IgD-negative memory B cell (primary cell): ENCODE results near the gene CAPN11. TPM values are rescaled to one million over a fixed set of nuclear protein-coding genes. Genes with fewer than 3 reads are reported as not detected.
A peak's percentile ranks its signal among the peaks of the same experiment; 100 is the strongest.
"Not testable (repeated sequence)": the region's sequence is repeated elsewhere in the genome, so short reads cannot be mapped to it uniquely, and the experiment has no call there.

Experiments used
- H3K27ac Mint-ChIP-seq, 3 donors: one replicate each; pipeline ENCODE4 v1.8.0; 2020 to 2022; ENCODE audit warnings: mild to moderate bottlenecking in 3 of 3, mixed read lengths in 3 of 3, moderate library complexity in 1 of 3
- H3K27me3 Mint-ChIP-seq: one replicate; pipeline ENCODE4 v1.8.0; 2021; ENCODE audit warnings: mixed read lengths
- H3K36me3 Mint-ChIP-seq: one replicate; pipeline ENCODE4 v1.8.0; 2020; ENCODE audit warnings: mild to moderate bottlenecking, mixed read lengths
- H3K4me1 Mint-ChIP-seq, 3 donors: one replicate each; pipeline ENCODE4 v1.8.0; 2020 to 2022; ENCODE audit warnings: mixed read lengths in 3 of 3, mild to moderate bottlenecking in 1 of 3
- H3K4me3 Mint-ChIP-seq, 4 donors: one replicate each; pipeline ENCODE4 v1.8.0; 2020 to 2022; ENCODE audit warnings: mild to moderate bottlenecking in 4 of 4, mixed read lengths in 4 of 4, moderate library complexity in 3 of 4
- H3K9me3 Mint-ChIP-seq, 3 donors: one replicate each; pipeline ENCODE4 v1.8.0; 2020 to 2021; ENCODE audit warnings: mixed read lengths in 3 of 3, mild to moderate bottlenecking in 1 of 3
- polyA plus RNA-seq: library from polyadenylated mRNA; unstranded; fragments of 300-500 nt; fragmentation: Illumina TruSeq; gene quantifications from one replicate; pipeline ENCODE4 v1.2.3, GENCODE V29; 2021

CAPN11 gene
- polyA plus RNA-seq, 1 donor from 2014 or later, result not detected

DNA sequence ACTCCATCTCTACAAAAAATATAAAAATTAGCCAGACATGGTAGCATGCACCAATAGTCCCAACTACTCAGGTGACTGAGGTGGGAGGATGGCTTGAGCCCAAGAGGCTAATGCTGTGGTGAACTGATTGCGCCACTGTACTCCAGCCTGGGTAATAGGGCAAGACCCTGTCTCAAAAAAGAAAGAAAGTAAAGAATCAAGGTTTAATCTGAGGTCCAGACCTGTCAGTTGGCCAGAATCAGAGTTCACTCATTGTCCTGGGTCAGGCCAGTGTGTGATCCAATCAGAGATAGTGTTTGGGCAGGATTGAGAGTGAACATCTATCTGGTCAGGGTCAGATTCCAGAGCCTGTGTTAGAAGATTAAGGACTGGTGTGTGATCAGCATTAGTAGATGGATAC is 15.8 kb upstream of the CAPN11 start:
- no peak overlapping the region for H3K27ac Mint-ChIP-seq
- no peaks in the 10 kb centered on the region for H3K4me1 Mint-ChIP-seq
- H3K4me3 Mint-ChIP-seq, result no peak overlapping the region
- no peaks in the 10 kb centered on the region for H3K27me3 Mint-ChIP-seq
- no peaks in the 10 kb centered on the region for H3K9me3 Mint-ChIP-seq
- peaks cover 10% of the 10 kb centered on the region for H3K36me3 Mint-ChIP-seq

DNA sequence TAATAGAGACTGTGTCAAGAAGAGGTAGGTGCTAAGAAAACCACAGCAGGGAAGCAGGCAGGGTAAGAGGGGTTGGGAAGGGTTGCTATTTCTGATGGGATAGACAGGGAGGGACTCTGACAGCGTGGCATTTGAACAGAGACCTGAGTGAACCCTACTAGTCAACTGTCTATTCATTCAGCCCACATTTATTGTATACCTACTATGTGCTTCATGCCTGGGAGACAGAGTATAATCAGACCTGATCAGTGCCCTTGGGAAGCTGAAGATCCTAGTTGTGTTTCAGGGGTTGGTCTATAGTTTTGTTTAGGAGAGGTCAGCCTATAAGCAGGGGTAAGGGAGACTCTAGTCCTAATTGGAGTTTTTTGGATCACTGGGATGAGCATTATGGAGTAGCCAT is 14.9 kb upstream of the CAPN11 start:
- H3K27me3 Mint-ChIP-seq, result no peaks in the 10 kb centered on the region

DNA sequence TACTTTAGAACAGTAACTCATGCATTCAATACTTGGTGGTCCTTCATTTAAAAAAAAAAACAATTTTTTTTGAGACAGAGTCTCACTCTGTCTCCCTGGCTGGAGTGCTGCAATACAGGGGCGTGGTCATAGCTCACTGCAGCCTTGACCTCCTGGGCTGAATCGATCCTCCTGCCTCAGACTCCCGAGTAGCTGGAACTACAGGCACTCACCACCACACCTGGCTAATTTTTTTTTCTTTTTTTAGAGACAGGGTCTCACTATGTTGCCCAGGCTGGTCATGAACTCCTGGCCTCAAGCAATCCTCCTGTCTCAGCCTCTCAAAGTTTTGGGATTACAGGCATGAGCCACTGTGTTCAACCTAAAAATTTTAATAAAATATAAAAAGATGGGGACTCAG is 14.1 kb upstream of the CAPN11 start:
- H3K36me3 Mint-ChIP-seq, H3K27me3 Mint-ChIP-seq, H3K4me3 Mint-ChIP-seq: not testable (repeated sequence)

More for the DNA sequence above, 14.9 kb upstream of the CAPN11 start:
- Mint-ChIP-seq H3K36me3 (peaks cover 9% of the 10 kb centered on the region), H3K4me3 (no peak overlapping the region), H3K27ac (no peak overlapping the region), H3K9me3 (no peaks in the 10 kb centered on the region), H3K4me1 (no peaks in the 10 kb centered on the region)

DNA sequence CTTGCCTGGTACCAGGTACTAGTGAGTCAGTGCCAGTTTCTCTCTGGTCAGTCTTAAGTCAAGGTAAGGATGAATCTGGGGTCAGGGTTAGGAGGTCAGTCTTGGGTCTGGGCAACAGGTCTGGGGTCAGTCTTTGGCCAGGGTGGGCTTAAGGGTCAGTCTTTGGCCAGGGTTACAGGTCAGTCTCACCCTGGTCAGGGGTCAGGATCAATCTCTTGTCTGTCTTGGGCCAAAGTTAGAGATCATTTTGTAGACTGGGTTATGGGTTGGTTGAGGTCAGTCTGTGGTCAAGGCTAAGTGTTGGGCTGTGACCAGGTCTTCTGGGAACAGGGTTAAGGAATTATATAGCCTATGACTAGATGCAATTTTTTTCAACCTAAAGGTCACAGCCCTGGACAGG is 12.8 kb upstream of the CAPN11 start:
- H3K27ac Mint-ChIP-seq, result peak overlapping the region in 1 of 3 donors; percentile 14
- H3K4me3 Mint-ChIP-seq, result no peak overlapping the region
- no peaks in the 10 kb centered on the region for H3K27me3 Mint-ChIP-seq
- H3K4me1 Mint-ChIP-seq, result no peaks in the 10 kb centered on the region
- peaks cover 7% of the 10 kb centered on the region for H3K36me3 Mint-ChIP-seq
- H3K9me3 Mint-ChIP-seq, result no peaks in the 10 kb centered on the region

More for the DNA sequence above, 14.1 kb upstream of the CAPN11 start:
- H3K9me3 Mint-ChIP-seq, H3K27ac Mint-ChIP-seq, H3K4me1 Mint-ChIP-seq: not testable (repeated sequence)

DNA sequence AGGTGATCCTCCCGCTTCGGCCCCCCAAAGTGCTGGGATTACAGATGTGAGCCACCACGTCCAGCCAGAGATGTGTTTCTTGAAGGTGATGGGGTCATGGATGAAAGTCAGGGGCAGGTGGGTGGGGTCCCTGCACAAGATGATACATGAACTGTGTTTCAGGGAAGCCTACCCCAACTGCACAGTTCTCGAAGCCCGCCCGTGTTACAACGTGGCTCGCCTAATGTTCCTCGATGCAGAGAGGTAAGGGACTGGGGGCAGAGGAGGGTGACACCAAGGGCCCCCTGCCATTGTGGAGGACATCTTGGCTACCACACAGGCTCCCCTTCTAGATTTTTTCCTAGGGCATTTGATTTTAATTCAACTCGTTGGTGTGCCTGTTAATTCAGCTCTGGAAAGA is 11.9 kb upstream of the CAPN11 start:
- Mint-ChIP-seq H3K4me3 (no peak overlapping the region), H3K9me3 (no peaks in the 10 kb centered on the region), H3K36me3 (peaks cover 4% of the 10 kb centered on the region), H3K4me1 (peaks cover 0 to 3% (median 0%) of the 10 kb centered on the region in 3 donors), H3K27ac (no peak overlapping the region), H3K27me3 (no peaks in the 10 kb centered on the region)

DNA sequence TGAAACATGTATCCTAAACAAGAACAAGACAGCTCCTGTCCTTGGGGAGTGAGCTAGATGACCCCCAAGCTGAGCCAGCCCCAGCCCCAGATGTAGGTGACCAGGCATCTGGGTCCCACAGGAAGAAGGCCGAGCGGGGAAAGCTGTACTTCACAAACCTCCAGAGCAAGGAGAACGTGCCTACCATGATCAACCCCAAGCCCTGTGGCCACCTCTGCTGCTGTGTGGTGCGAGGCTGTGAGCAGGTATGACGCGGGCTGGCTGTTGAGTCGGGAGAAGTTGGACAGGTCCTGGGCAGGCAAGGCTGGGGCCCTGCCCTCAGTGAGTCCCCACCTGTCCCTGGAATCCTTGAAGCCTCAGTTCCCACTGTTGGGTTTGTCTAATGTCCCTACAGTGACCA is 11.4 kb upstream of the CAPN11 start:
- Mint-ChIP-seq H3K36me3 (peaks cover 4% of the 10 kb centered on the region), H3K9me3 (no peaks in the 10 kb centered on the region), H3K27ac (no peak overlapping the region), H3K4me3 (no peak overlapping the region), H3K4me1 (peaks cover 0 to 4% (median 0%) of the 10 kb centered on the region in 3 donors), H3K27me3 (no peaks in the 10 kb centered on the region)

DNA sequence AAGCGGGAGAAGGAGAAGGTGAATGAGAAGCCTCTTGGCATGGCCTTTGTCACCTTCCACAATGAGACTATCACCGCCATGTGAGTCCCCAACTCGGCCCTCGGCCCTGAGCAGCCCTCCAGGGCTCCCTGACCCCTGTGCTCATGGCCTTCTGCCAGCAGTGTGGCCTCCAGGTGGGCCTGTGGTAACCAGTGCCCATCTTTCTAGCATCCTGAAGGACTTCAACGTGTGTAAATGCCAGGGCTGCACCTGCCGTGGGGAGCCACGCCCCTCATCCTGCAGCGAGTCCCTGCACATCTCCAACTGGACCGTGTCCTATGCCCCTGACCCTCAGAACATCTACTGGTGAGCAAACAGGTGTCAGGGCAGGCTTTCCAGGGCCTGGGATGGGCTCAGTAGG is 10.3 kb upstream of the CAPN11 start:
- Mint-ChIP-seq H3K27ac (no peak overlapping the region), H3K4me3 (peak overlapping the region in 1 of 4 donors; percentile 58), H3K36me3 (peaks cover 4% of the 10 kb centered on the region), H3K27me3 (no peaks in the 10 kb centered on the region), H3K4me1 (peaks cover 0 to 4% (median 0%) of the 10 kb centered on the region in 3 donors), H3K9me3 (no peaks in the 10 kb centered on the region)

DNA sequence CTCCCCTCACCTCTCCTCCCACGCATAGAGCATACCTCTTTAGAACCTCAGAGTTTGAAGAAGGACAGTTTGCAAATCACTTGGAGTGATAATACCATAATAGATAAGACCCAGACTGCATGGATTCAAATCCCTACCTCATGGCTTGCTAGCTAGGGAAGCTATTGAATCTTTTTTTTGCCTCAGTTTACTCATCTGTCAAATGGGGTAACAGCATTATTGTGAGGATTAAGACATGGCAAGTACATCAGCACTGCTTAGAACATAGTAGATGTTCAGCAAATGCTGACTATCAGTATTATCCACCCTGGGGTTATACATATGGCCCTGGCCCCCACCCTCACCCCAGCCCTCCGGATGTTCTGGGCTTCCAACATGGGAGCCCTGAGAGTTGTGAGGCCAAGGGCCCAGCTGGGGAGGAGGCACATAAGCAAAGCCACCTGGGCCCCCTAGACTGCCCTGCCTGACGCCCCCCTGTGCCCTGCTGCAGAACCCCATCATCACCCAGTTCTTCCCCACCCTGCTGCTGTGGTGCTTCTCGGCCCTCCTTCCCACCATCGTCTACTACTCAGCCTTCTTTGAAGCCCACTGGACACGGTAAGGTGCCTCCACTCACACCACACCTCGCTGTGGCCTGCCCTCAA is 9.1 kb upstream of the CAPN11 start:
- H3K4me3 Mint-ChIP-seq, result no peak overlapping the region
- no peaks in the 10 kb centered on the region for H3K9me3 Mint-ChIP-seq
- peaks cover 0 to 4% (median 0%) of the 10 kb centered on the region in 3 donors for H3K4me1 Mint-ChIP-seq
- peaks cover 4% of the 10 kb centered on the region for H3K36me3 Mint-ChIP-seq
- no peaks in the 10 kb centered on the region for H3K27me3 Mint-ChIP-seq
- H3K27ac Mint-ChIP-seq, result no peak overlapping the region

DNA sequence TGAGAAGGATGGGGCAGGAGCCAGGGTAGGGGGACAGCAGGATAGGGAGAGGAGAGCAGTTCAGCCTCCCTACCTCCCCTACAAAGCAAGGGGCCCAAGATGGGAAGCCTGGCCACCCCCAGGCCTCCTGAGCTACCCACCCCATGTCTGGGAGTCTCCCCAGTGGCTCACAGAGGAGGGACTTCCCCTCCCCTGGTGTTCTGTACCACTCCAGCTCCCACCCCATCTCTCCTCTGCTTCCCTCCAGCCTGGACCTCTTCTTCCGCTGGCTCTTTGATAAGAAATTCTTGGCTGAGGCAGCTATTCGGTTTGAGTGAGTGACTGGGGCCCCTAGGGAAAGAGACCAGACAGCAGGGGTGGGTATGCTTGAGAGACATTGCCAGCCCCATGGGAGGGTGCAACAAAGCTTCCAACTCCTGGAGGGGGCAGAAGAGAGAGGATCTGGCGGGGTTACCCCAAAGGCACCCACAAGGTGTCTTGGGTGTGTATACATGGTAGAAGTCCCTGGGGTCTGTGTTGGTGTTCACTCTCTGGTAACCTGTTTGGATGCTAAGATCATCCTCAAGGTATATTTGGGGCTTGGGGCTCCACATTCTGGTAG is 8.2 kb upstream of the CAPN11 start:
- Mint-ChIP-seq H3K27ac (peak overlapping the region in 1 of 3 donors; percentile 24), H3K9me3 (no peaks in the 10 kb centered on the region), H3K36me3 (peaks cover 4% of the 10 kb centered on the region), H3K4me3 (no peak overlapping the region), H3K27me3 (no peaks in the 10 kb centered on the region), H3K4me1 (peaks cover 0 to 4% (median 0%) of the 10 kb centered on the region in 3 donors)

DNA sequence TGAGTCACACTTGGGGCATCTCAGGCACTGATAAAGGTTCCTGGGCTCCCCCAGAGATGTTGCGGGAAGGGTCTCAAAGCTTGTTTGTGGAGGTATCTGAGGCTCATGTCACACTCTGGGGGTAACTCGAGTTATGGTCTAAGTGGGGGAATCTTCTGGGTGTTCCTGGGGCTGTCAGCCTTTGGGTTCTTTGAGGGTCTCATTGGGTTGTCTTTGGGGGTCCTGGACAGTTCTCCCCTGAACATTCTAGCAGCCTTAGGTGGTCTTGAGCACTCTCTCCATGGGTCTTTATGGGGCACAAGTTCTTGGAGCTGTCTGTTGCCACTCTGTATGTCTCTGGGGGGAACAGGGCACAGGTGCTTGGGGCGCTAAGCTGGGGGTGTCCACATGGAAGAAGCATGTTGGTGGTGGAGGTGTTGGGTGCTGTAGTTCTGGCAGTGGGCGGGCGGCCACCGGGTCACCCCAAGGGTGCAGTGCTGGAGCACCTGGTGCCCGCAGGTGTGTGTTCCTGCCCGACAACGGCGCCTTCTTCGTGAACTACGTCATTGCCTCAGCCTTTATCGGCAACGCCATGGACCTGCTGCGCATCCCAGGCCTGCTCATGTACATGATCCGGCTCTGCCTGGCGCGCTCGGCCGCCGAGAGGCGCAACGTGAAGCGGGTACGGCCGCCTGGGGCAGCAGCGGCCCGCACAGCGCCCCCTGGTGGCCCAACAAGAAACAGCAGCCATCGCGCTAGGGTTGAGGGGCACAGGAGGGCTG is 7.1 kb upstream of the CAPN11 start:
- Mint-ChIP-seq H3K27ac (peak overlapping the region in 2 of 3 donors; percentile 83 to 88), H3K36me3 (peaks cover 4% of the 10 kb centered on the region), H3K4me1 (peaks cover 0 to 4% (median 0%) of the 10 kb centered on the region in 3 donors), H3K4me3 (peak overlapping the region in 2 of 4 donors; percentile 33 to 79), H3K27me3 (no peaks in the 10 kb centered on the region), H3K9me3 (no peaks in the 10 kb centered on the region)

DNA sequence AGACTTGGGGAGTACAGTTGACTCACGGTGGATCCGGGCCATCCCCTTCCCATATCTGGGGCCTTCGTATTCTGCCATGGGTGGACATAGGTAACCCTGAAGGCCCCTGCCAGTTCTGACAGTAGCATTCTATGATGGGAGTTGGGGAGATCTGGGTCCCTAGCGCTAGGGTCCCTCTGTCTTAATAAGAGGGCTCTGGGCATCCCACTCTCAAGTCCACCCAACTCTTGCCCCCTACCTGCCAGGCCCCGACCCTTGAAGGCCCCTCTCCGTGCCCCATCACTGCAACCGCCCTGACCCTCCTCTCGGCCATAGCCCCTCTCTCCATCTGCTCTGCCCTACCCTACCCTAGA is 6.5 kb upstream of the CAPN11 start:
- Mint-ChIP-seq H3K4me3 (peak overlapping the region in 1 of 4 donors; percentile 33), H3K36me3 (no peaks in the 10 kb centered on the region), H3K9me3 (no peaks in the 10 kb centered on the region), H3K27ac (peak overlapping the region in 2 of 3 donors; percentile 83 to 88), H3K27me3 (no peaks in the 10 kb centered on the region), H3K4me1 (peaks cover 0 to 4% (median 0%) of the 10 kb centered on the region in 3 donors)

DNA sequence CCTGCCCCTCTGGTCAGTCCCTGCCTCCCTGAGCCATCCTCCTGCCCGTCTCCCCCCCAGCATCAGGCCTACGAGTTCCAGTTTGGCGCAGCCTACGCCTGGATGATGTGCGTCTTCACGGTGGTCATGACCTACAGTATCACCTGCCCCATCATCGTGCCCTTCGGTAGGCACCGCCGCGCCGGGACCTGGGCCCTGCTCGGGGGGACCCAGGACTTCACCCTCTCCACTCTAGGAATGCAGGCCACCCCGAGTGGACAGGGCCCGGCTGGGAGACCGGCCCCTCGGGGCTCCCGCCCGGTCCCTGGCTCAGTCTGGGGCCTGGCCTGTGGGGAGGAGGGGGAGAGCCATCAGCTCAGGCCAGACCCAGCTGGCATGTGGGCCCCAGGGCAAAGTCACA is 6.1 kb upstream of the CAPN11 start:
- Mint-ChIP-seq H3K27me3 (no peaks in the 10 kb centered on the region), H3K4me1 (peaks cover 0 to 5% (median 0%) of the 10 kb centered on the region in 3 donors), H3K9me3 (no peaks in the 10 kb centered on the region), H3K27ac (no peak overlapping the region), H3K36me3 (no peaks in the 10 kb centered on the region), H3K4me3 (no peak overlapping the region)

DNA sequence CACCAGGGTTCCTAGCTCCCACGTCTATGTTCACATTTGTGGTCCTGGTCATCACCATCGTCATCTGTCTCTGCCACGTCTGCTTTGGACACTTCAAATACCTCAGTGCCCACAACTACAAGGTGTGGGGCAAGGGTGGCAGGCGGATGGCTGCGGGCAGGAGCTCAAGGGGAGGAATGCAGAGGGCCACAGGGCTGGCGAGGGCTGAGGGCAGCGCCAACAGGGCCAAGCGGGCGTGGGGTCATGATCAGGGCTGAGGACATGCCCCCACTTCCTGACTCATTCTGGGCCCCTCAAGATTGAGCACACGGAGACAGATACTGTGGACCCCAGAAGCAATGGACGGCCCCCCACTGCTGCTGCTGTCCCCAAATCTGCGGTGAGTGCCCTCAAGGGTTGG is 4.6 kb upstream of the CAPN11 start:
- no peak overlapping the region for H3K4me3 Mint-ChIP-seq
- no peak overlapping the region for H3K27ac Mint-ChIP-seq
- no peaks in the 10 kb centered on the region for H3K27me3 Mint-ChIP-seq
- H3K9me3 Mint-ChIP-seq, result no peaks in the 10 kb centered on the region
- no peaks in the 10 kb centered on the region for H3K36me3 Mint-ChIP-seq
- peaks cover 0 to 5% (median 0%) of the 10 kb centered on the region in 3 donors for H3K4me1 Mint-ChIP-seq

DNA sequence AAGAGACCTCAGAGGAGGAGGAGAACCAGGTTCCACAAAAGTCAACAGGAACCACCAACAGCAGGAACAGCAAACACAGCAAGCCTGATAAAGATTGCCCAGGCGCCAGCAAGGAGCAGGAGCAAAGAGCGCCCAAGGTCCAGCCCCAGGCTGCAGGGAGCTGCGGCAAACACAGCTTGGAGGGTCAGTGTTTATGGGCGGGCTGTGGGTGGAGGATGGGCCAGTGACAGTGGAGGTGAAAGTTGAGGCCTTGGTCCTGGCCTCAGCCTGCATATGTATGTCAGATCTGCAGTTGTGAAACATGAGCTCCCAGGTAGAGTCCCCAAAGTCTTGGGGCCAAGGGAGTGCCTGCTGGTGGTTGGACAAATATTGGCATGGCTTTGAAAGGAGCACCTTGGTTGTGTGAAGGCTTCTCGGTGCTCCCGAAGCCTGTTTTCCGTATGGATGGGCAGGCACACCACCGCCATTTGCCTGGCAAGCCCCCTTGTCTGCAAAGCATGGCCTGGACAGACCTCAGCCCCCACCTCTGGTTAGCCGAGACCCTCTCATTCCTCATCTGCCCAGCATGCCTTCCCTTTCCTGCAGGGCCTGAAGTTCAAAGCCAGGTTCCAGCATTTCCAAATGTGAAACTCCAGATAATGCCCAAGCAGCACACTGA is 2.0 kb upstream of the CAPN11 start:
- peaks cover 0 to 3% (median 0%) of the 10 kb centered on the region in 3 donors for H3K4me1 Mint-ChIP-seq
- no peaks in the 10 kb centered on the region for H3K9me3 Mint-ChIP-seq
- H3K27me3 Mint-ChIP-seq, result peaks cover 1% of the 10 kb centered on the region
- no peaks in the 10 kb centered on the region for H3K36me3 Mint-ChIP-seq
- no peak overlapping the region for H3K27ac Mint-ChIP-seq
- H3K4me3 Mint-ChIP-seq, result no peak overlapping the region

DNA sequence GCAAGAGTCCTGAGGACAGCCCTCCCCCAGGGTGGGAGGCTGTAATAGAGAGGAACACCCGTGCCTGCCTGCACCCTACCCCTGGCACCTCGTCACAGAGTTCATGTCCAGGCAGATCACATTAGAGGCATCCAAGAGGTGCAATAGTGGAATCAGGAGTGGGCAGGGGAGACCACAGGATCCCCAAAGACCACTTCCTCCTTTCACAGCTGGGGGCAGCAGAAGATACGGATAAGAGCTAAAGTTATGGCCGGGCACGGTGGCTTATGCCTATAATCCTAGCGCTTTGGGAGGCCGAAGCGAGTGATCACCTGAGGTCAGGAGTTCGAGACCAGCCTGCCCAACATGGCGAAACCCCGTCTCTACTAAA is 1.5 kb upstream of the CAPN11 start:
- peaks cover 0 to 2% (median 0%) of the 10 kb centered on the region in 3 donors for H3K4me1 Mint-ChIP-seq
- H3K27me3 Mint-ChIP-seq, result peaks cover 5% of the 10 kb centered on the region
- no peak overlapping the region for H3K27ac Mint-ChIP-seq
- no peak overlapping the region for H3K4me3 Mint-ChIP-seq
- H3K9me3 Mint-ChIP-seq, result no peaks in the 10 kb centered on the region
- H3K36me3 Mint-ChIP-seq, result no peaks in the 10 kb centered on the region
